OCI-LY1 (cell line): ENCODE results near the gene BATF.

Experiments
- H2AFZ ChIP-seq: fragments of 200-600 bp; sonication (generic), shearing (Covaris generic); 2 replicates; pipeline ENCODE4 v1.6.0; 2014; ENCODE audit warnings: antibody characterized with exemption, mild to moderate bottlenecking, low read length
- H3F3A ChIP-seq: fragments of 200-600 bp; sonication (generic), shearing (Covaris generic); 2 replicates; pipeline ENCODE4 v1.6.0; 2014; ENCODE audit warnings: mild to moderate bottlenecking, antibody characterized with exemption, low read length, moderate library complexity; ENCODE audit not compliant: insufficient read depth
- H3K27ac ChIP-seq: fragments of 200-600 bp; sonication (generic); 2 replicates; pipeline ENCODE4 v1.5.1; 2014; ENCODE audit warnings: low read length, mixed run types, mild to moderate bottlenecking, low read depth; ENCODE audit not compliant: poor library complexity, severe bottlenecking
- H3K27me3 ChIP-seq: fragments of 200-600 bp; sonication (generic); 2 replicates; pipeline ENCODE4 v1.6.0; 2014; ENCODE audit warnings: antibody characterized with exemption, mild to moderate bottlenecking, low read length, moderate library complexity; ENCODE audit not compliant: insufficient read depth
- H3K36me3 ChIP-seq: fragments of 200-600 bp; sonication (generic); 2 replicates; pipeline ENCODE4 v1.6.1; 2014; ENCODE audit warnings: mild to moderate bottlenecking, antibody characterized with exemption, low read length, moderate library complexity, mixed read lengths; ENCODE audit not compliant: insufficient read depth
- H3K4me1 ChIP-seq: fragments of 200-600 bp; sonication (generic); 2 replicates; pipeline ENCODE4 v1.5.1; 2014; ENCODE audit warnings: mild to moderate bottlenecking, low read length, moderate library complexity; ENCODE audit not compliant: insufficient read depth, severe bottlenecking
- H3K4me2 ChIP-seq: fragments of 200-600 bp; sonication (generic), shearing (Covaris generic); 2 replicates; pipeline ENCODE4 v1.6.1; 2014; ENCODE audit warnings: low read length
- H3K4me3 ChIP-seq: fragments of 200-600 bp; sonication (generic); 2 replicates; pipeline ENCODE4 v1.5.1; 2014; ENCODE audit warnings: low read length, low read depth, mild to moderate bottlenecking, mixed read lengths; ENCODE audit not compliant: poor library complexity, severe bottlenecking
- H3K79me2 ChIP-seq: fragments of 200-600 bp; shearing (Covaris generic); 2 replicates; pipeline ENCODE4 v1.6.1; 2016; ENCODE audit warnings: mixed run types, low read length, mixed read lengths; ENCODE audit not compliant: insufficient read depth
- H3K9ac ChIP-seq: fragments of 200-600 bp; sonication (generic), shearing (Covaris generic); 2 replicates; pipeline ENCODE4 v1.6.1; 2014; ENCODE audit warnings: mild to moderate bottlenecking, low read length, mixed read lengths
- H3K9me2 ChIP-seq: fragments of 200-600 bp; sonication (generic), shearing (Covaris generic); 2 replicates; pipeline ENCODE4 v1.6.1; 2014; ENCODE audit warnings: low read depth, mild to moderate bottlenecking, low read length, mixed read lengths
- H3K9me3 ChIP-seq: fragments of 200-600 bp; shearing (Covaris generic); 2 replicates; pipeline ENCODE4 v1.6.1; 2014; ENCODE audit warnings: low read length, mixed read lengths
- H4K20me1 ChIP-seq: fragments of 200-600 bp; sonication (generic), shearing (Covaris generic); 2 replicates; pipeline ENCODE4 v1.6.0; 2016; ENCODE audit warnings: mild to moderate bottlenecking, low read length; ENCODE audit not compliant: insufficient read depth
- CTCF ChIP-seq: fragments of 200-600 bp; sonication (generic), shearing (Covaris generic); IDR thresholded peaks from 2 replicates; pipeline ENCODE4 v1.5.1; 2017; ENCODE audit warnings: mild to moderate bottlenecking, antibody characterized with exemption, low read length, moderate library complexity, mixed read lengths
- EZH2 ChIP-seq: fragments of 200-600 bp; sonication (generic), shearing (Covaris generic); IDR thresholded peaks from 2 replicates; pipeline ENCODE4 v1.8.0; 2017; ENCODE audit warnings: borderline replicate concordance, mixed run types, mild to moderate bottlenecking, antibody characterized with exemption, low read length, moderate library complexity, mixed read lengths

BATF gene

DNA sequence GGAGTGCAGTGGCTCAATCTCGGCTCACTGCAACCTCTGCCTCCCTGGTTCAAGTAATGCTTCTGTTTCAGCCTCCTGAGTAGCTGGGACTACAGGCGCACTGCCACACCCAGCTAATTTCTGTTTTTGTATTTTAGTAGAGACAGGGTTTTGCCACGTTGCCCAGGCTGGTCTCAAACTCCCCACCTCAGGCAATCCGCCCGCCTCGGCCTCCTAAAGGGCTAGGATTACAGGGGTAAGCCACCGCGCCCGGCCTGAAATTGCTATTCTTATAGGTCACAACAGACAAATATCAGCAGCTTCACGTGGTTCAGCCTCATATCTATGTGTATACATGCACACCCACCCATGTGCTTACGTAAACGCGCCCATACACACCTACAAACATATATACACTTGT lies 23.6 kb downstream of the BATF start:
- Histone ChIP-seq H3K4me1 (peaks cover 11% of the 10 kb centered on the region), H3K36me3 (no peaks in the 10 kb centered on the region), H4K20me1 (no peaks in the 10 kb centered on the region), H3K9ac (no peak overlapping the region), H3K79me2 (no peaks in the 10 kb centered on the region), H3K4me2 (no peak overlapping the region), H3K27me3 (peaks cover 5% of the 10 kb centered on the region; the same call in 1 of the 2 replicates), H3K9me3 (no peaks in the 10 kb centered on the region), H3F3A (no peaks in the 10 kb centered on the region), H3K4me3 (no peak overlapping the region), H2AFZ (no peak overlapping the region), H3K27ac (no peak overlapping the region), H3K9me2 (no peaks in the 10 kb centered on the region)
- no peak for TF ChIP-seq EZH2
- TF ChIP-seq CTCF, result no peak

DNA sequence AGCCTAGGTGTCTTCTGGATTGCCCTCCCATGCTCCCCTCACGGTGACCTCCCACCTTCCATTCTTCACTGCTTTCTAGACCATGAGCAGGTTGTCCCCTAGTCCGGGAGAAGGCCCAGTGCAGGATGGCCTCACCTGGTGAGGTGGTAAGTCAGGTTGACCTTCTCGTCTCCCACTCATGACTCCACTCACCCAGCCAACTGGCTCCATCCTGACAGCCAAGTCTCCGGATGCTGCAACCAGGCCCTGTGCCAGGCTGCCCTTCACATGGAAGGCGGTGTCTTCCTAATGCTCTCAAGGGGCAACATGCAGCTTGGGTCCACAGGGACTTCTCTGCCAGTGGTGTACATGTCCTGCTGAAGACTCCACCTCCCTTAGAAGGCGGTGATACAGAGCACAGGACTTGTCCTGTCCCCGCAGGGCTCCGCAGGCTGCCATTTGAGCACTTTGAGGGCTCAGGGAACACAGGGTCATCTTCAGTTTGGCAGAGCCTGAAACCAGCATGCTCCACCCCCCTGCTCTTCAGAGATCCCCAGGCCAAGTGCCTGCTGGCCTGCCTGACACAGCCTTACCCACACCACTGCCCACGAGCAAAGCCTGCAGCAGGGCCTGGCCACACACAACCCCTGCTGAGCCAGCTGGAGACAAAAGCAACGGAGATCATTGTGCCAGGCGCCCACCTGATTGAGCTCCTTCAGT lies 25.4 kb downstream of the BATF start:
- Histone ChIP-seq H3K9me3 (no peaks in the 10 kb centered on the region), H3K9ac (no peak overlapping the region), H3K79me2 (no peaks in the 10 kb centered on the region), H3K36me3 (no peaks in the 10 kb centered on the region), H3K4me1 (peaks cover 5% of the 10 kb centered on the region), H3K27me3 (peaks cover 5% of the 10 kb centered on the region; the same call in 1 of the 2 replicates), H3K9me2 (no peaks in the 10 kb centered on the region), H3K4me2 (no peak overlapping the region), H3F3A (no peaks in the 10 kb centered on the region), H4K20me1 (no peaks in the 10 kb centered on the region), H3K4me3 (no peak overlapping the region), H3K27ac (no peak overlapping the region), H2AFZ (no peak overlapping the region)
- TF ChIP-seq CTCF (no peak), EZH2 (no peak)

DNA sequence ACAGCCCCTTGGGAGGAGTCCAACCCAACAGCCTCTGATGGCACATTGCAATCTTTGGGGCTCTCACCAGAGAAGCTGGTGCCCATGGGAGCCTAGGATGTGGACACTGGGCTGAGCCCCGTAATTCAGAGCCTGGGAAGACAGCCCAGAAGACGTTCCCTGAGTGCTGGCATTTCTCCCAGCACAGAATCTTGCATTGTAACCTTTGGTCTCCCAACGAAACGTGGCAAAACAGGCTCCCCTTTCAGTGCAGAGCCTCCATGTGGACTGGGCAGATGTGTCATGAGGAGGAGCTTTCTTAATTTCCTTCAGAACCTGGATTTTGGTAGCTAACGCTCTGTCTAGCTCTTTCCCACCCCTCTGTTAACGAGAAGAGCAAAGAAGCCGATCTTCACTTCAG lies 26.3 kb downstream of the BATF start:
- H3K4me3 ChIP-seq, result no peak overlapping the region
- no peaks in the 10 kb centered on the region for H3K9me3 ChIP-seq
- TF ChIP-seq CTCF (no peak), EZH2 (no peak)
- H3K9me2 ChIP-seq, result no peaks in the 10 kb centered on the region
- no peaks in the 10 kb centered on the region for H3F3A ChIP-seq
- H3K27me3 ChIP-seq, result peaks cover 5% of the 10 kb centered on the region; the same call in 1 of the 2 replicates
- H3K36me3 ChIP-seq, result no peaks in the 10 kb centered on the region
- H4K20me1 ChIP-seq, result no peaks in the 10 kb centered on the region
- H3K27ac ChIP-seq, result no peak overlapping the region
- no peak overlapping the region for H2AFZ ChIP-seq
- no peak overlapping the region for H3K4me2 ChIP-seq
- no peaks in the 10 kb centered on the region for H3K79me2 ChIP-seq
- no peak overlapping the region for H3K9ac ChIP-seq
- H3K4me1 ChIP-seq, result no peaks in the 10 kb centered on the region
